HepG2 (cell line): ENCODE data around the gene NPHP1. TPM values are rescaled to one million over a fixed set of nuclear protein-coding genes. Genes with fewer than 3 reads are reported as not detected.

Experiments used
- FOSL2 ChIP-seq: sonication (generic); formaldehyde crosslinking; IDR thresholded peaks from 2 replicates; pipeline ENCODE4 v1.4.0; 2020; ENCODE audit warnings: missing genetic modification reagents
- ISL2 ChIP-seq: sonication (generic); formaldehyde crosslinking; IDR thresholded peaks from 2 replicates; pipeline ENCODE4 v1.5.0; 2020; ENCODE audit warnings: missing genetic modification reagents
- MAZ ChIP-seq, 2 experiments: sonication (generic) in 1 of 2; formaldehyde crosslinking in 1 of 2; IDR thresholded peaks; 2 replicates each; pipeline versions ENCODE4 v1.5.0 to v1.6.1; 2012 to 2020; ENCODE audit warnings: low read depth in 2 of 2, mild to moderate bottlenecking in 2 of 2, borderline replicate concordance in 1 of 2, improper control_type of control experiment in 1 of 2, low read length in 1 of 2, missing genetic modification reagents in 1 of 2, moderate library complexity in 1 of 2
- MEF2D ChIP-seq: sonication (generic); formaldehyde crosslinking; IDR thresholded peaks from 2 replicates; pipeline ENCODE4 v1.5.1; 2020; ENCODE audit warnings: mild to moderate bottlenecking, missing genetic modification reagents
- REXO4 ChIP-seq: sonication (generic); formaldehyde crosslinking; IDR thresholded peaks from 2 replicates; pipeline ENCODE4 v1.8.0; 2022; ENCODE audit warnings: missing genetic modification reagents, mild to moderate bottlenecking, borderline replicate concordance
- THAP9 ChIP-seq: sonication (generic); formaldehyde crosslinking; IDR thresholded peaks from 2 replicates; pipeline ENCODE4; 2020; ENCODE audit warnings: missing genetic modification reagents, mild to moderate bottlenecking, borderline replicate concordance
- ZBTB40 ChIP-seq, 2 experiments: fragments of 450-650 bp in 1 of 2; sonication (generic) in 1 of 2; formaldehyde crosslinking in 1 of 2; IDR thresholded peaks; 2 replicates each; pipeline versions ENCODE4 v1.6.1 to v1.8.0; 2016 to 2022; ENCODE audit warnings: antibody characterized with exemption in 1 of 2, mild to moderate bottlenecking in 1 of 2, missing genetic modification reagents in 1 of 2
- ZFP1 ChIP-seq: IDR thresholded peaks from 2 replicates; pipeline ENCODE4 v1.6.1; 2016
- polyA plus RNA-seq, 8 experiments: library from polyadenylated mRNA; depleted of rRNA in 3 of 8; stranded (reverse) in 7 of 8; unstranded in 1 of 8; fragments of >200 nt; fragmentation: Illumina TruSeq in 4 of 8; extraction: Trizol in 4 of 8; gene quantifications; 2 replicates each; pipeline versions ENCODE4 v1.2.1 to v1.2.3, GENCODE V29; 2011 to 2016; ENCODE audit warnings: low read depth in 4 of 8, missing spikeins in 1 of 8, mixed read lengths in 1 of 8; ENCODE audit not compliant: insufficient read depth in 1 of 8
- total RNA-seq, 5 experiments: library from RNA; depleted of rRNA; stranded (reverse); fragments of >200 nt; fragmentation: Illumina TruSeq; extraction: Trizol; gene quantifications; 2 replicates each; pipeline ENCODE4 v1.2.3, GENCODE V29; 2016; ENCODE audit warnings: low read depth in 1 of 5
- TF ChIP-seq, protein P1 (sequence below), 2 experiments: IDR thresholded peaks; 2 replicates each; pipeline ENCODE4 v1.6.1; 2011 to 2012; ENCODE audit warnings: low read length in 2 of 2, borderline replicate concordance in 1 of 2, low read depth in 1 of 2, mild to moderate bottlenecking in 1 of 2, moderate library complexity in 1 of 2

NPHP1 gene
- total and polyA plus RNA-seq, 2 of the 13 experiments (the other 11 are each of a cell fraction or from before 2014, with no cell fraction given), result 2.7 to 4.8 TPM

DNA sequence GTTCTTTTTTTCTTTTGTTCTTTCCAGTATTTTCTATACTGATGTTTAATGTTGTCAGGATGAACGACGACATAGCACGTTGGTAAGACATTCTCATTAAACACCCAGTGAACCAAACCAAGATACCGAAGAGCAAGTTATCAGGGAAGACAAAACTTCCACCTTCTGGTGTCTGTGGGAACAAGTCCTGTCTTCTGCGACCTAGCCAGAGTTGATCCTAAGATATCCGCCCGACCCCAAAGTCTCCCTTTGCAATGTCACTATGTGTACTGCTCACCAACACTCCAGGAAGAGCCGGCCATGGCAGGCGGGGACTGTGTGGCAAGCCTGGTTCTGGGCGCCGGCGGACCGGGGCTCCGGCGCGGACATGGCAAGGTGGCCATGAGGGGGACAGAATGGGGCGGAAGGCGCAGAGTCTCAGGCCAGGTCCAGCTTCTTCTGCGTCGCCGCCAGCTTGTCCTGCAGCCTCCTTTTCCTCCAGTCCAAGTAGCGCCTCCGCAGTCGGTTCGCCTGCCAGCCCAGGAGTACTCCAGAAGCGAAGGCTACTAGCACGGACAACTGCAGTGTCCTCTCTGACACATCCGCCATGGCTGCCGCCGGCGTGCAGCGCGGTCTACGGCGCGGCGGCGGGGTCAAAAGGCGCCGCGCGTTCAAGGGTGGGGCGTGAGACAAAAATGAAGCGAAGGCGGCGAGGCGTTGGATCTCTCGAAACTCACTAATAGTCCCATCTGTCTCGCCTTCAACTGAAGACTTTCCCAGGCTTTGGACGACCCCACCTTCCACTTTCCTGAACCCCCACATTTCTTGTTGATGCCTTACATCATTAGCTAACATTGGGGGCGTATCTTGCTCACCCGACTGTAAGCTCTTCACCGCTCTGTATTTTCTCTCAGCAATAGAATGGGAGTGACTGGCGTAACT lies 7.4 kb upstream of the NPHP1 start, which contains the start of gene MTLN (continued):
- TF ChIP-seq ZBTB40 (IDR thresholded peaks at IDR 0.05) (no peak), ZBTB40 (CRISPR knock-in tag; IDR thresholded peaks at IDR 0.05) (peak; percentile 60; the same call in 1 of the 2 replicates), MAZ (IDR thresholded peaks at IDR 0.05; ENCODE audit: borderline replicate concordance, low read depth, low read length) (peak; percentile 49), MAZ (CRISPR knock-in tag; IDR thresholded peaks at IDR 0.05; ENCODE audit: low read depth) (peak; percentile 61; the same call in 1 of the 2 replicates), FOSL2 (CRISPR knock-in tag) (peak; percentile 60), MEF2D (peak; percentile 73), ZFP1 (CRISPR knock-in tag) (no peak), REXO4 (CRISPR knock-in tag) (peak; percentile 58; the same call in 1 of the 2 replicates), THAP9 (CRISPR knock-in tag) (peak; percentile 98), ISL2 (peak; percentile 48; the same call in 1 of the 2 replicates)
- TF ChIP-seq, protein P1, sequence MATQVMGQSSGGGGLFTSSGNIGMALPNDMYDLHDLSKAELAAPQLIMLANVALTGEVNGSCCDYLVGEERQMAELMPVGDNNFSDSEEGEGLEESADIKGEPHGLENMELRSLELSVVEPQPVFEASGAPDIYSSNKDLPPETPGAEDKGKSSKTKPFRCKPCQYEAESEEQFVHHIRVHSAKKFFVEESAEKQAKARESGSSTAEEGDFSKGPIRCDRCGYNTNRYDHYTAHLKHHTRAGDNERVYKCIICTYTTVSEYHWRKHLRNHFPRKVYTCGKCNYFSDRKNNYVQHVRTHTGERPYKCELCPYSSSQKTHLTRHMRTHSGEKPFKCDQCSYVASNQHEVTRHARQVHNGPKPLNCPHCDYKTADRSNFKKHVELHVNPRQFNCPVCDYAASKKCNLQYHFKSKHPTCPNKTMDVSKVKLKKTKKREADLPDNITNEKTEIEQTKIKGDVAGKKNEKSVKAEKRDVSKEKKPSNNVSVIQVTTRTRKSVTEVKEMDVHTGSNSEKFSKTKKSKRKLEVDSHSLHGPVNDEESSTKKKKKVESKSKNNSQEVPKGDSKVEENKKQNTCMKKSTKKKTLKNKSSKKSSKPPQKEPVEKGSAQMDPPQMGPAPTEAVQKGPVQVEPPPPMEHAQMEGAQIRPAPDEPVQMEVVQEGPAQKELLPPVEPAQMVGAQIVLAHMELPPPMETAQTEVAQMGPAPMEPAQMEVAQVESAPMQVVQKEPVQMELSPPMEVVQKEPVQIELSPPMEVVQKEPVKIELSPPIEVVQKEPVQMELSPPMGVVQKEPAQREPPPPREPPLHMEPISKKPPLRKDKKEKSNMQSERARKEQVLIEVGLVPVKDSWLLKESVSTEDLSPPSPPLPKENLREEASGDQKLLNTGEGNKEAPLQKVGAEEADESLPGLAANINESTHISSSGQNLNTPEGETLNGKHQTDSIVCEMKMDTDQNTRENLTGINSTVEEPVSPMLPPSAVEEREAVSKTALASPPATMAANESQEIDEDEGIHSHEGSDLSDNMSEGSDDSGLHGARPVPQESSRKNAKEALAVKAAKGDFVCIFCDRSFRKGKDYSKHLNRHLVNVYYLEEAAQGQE (IDR thresholded peaks at IDR 0.05; ENCODE audit: borderline replicate concordance in 1 of 2, low read depth in 1 of 2, low read length in 2 of 2), result peak in 1 of 2 experiments; percentile 63; a peak in 1 of 4 replicates
